ENCODE data around the gene SOD3. TPM values are rescaled to one million over a fixed set of nuclear protein-coding genes. Genes with fewer than 3 reads are reported as not detected.

The SOD3 gene
- total and polyA plus RNA-seq, 2 of the 8 experiments (the other 6 are each of a cell fraction or from before 2014, with no cell fraction given) = 4.9 TPM

DNA sequence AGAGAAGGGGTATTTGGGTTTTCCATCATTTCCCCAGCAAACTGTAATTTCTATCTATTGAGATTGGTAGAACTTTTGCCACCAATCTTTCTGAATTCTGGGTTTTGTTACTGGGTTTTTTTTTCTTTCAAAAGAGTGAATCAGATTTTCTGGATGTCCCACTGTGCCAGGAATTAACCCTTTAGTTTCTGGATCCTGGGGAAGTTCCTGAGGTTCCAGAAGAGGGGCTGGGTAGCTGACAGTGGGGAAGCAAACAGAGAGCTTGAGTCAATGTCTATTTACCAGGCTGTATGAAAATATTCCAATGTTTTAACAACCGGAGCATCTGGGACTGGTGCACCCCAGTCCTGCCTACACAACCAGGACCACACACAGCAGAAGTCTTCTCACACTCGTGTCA lies 25.8 kb upstream of the SOD3 start:
- Histone ChIP-seq H4K20me1 (replicated peaks in 1 of 2; ENCODE audit: control insufficient read depth in 1 of 2, insufficient read depth in 2 of 2, low read length in 2 of 2) (no peaks in the 10 kb centered on the region), H3K23ac (ENCODE audit: insufficient read length) (no peak overlapping the region), H3K18ac (ENCODE audit: extremely low read depth, low read length) (no peak overlapping the region), H2BK20ac (ENCODE audit: low read length) (no peak overlapping the region), H4K8ac (ENCODE audit: extremely low read depth, insufficient read depth, low read length) (no peak overlapping the region), H3K23me2 (ENCODE audit: low read depth, low read length) (no peaks in the 10 kb centered on the region), H3K27me3 (replicated peaks in 1 of 4; ENCODE audit: control insufficient read depth in 3 of 4, extremely low read depth in 1 of 4, insufficient read depth in 3 of 4, low read length in 3 of 4) (no peaks in the 10 kb centered on the region), H4K91ac (replicated peaks; ENCODE audit: insufficient read length, low read length) (no peak overlapping the region), H3K9me3 (ENCODE audit: insufficient read depth in 2 of 2, low read depth in 1 of 2, low read length in 1 of 2) (no peaks in the 10 kb centered on the region), H2BK5ac (ENCODE audit: low read depth, low read length) (no peak overlapping the region), H3K9ac (replicated peaks in 1 of 4; ENCODE audit: extremely low read depth in 1 of 4, low read depth in 3 of 4, low read length in 3 of 4) (no peak overlapping the region), H3K14ac (ENCODE audit: insufficient read length) (no peak overlapping the region), H2AK5ac (ENCODE audit: low read depth, low read length) (no peak overlapping the region), H3K4ac (replicated peaks; ENCODE audit: insufficient read length, low read depth, low read length) (no peak overlapping the region), H3K27ac (ENCODE audit: low read depth, low read length) (no peak overlapping the region), H2BK120ac (replicated peaks; ENCODE audit: low read depth, low read length) (no peak overlapping the region), H3K4me1 (replicated peaks in 1 of 4; ENCODE audit: control insufficient read depth in 3 of 4, insufficient read depth in 4 of 4, low read length in 3 of 4) (peaks cover 0 to 4% (median 2%) of the 10 kb centered on the region in 4 experiments; a peak in 2 of 7 replicates), H3K4me2 (ENCODE audit: insufficient read depth in 1 of 2, low read depth in 2 of 2, low read length in 2 of 2) (no peak overlapping the region), H2BK15ac (ENCODE audit: low read length) (no peak overlapping the region), H3K79me1 (ENCODE audit: low read depth, low read length) (no peaks in the 10 kb centered on the region), H4K5ac (ENCODE audit: insufficient read length, low read depth, low read length) (no peak overlapping the region), H3K4me3 (ENCODE audit: extremely low read depth in 1 of 4, insufficient read depth in 2 of 4, low read depth in 3 of 4, low read length in 4 of 4) (no peak overlapping the region), H2BK12ac (ENCODE audit: low read depth, low read length) (no peak overlapping the region), H3K56ac (replicated peaks; ENCODE audit: insufficient read length, low read depth, low read length) (no peak overlapping the region), H3K79me2 (ENCODE audit: control insufficient read depth in 1 of 2, insufficient read depth in 2 of 2, low read length in 2 of 2) (no peaks in the 10 kb centered on the region), H2AFZ (ENCODE audit: low read length) (peak overlapping the region; percentile 35; the same call in 1 of the 2 replicates), H3K36me3 (ENCODE audit: control insufficient read depth in 2 of 4, insufficient read depth in 4 of 4, low read length in 3 of 4) (no peaks in the 10 kb centered on the region)
- TF ChIP-seq CBX5 (IDR thresholded peaks at IDR 0.05; ENCODE audit: low read depth, low read length) (no peak), GTF2F1 (IDR thresholded peaks at IDR 0.05; ENCODE audit: borderline replicate concordance, low read depth, low read length) (no peak), JUND (IDR thresholded peaks at IDR 0.05; ENCODE audit: low read length) (no peak), POLR2A (IDR thresholded peaks at IDR 0.05; ENCODE audit: control extremely low read depth in 1 of 2, low read depth in 2 of 2, low read length in 2 of 2) (no peak), EP300 (IDR thresholded peaks at IDR 0.05; ENCODE audit: borderline replicate concordance in 1 of 2, low read depth in 2 of 2, low read length in 2 of 2) (no peak), HDAC2 (IDR thresholded peaks at IDR 0.05; ENCODE audit: borderline replicate concordance in 1 of 2, low read depth in 2 of 2, low read length in 2 of 2) (no peak), TAF7 (optimal IDR thresholded peaks at IDR 0.05; ENCODE audit: borderline replicate concordance, low read depth, low read length) (no peak), POLR2AphosphoS5 (IDR thresholded peaks at IDR 0.05; ENCODE audit: low read depth, low read length) (no peak), JUN (IDR thresholded peaks at IDR 0.05; ENCODE audit: low read depth, low read length) (no peak), MAFK (IDR thresholded peaks at IDR 0.05; ENCODE audit: low read depth, low read length) (no peak), CBX8 (IDR thresholded peaks at IDR 0.05; ENCODE audit: borderline replicate concordance, low read depth, low read length) (no peak)
- 95% methylated on average over 2 of the region's 2 CpGs; no CpG with 5 or more reads in 1 of the 2 experiments for WGBS, 2 experiments (ENCODE audit: extremely low coverage in 1 of 2, insufficient coverage in 1 of 2, insufficient read length in 1 of 2, insufficient replicate concordance in 2 of 2, low coverage in 1 of 2, low lambda C conversion rate in 2 of 2, missing lambda C conversion rate in 1 of 2)
- ChIA-PET POLR2A (ENCODE audit: partially characterized antibody) (no interaction called here), CTCF (ENCODE audit: partially characterized antibody) (interaction anchor here (0.6 to 1.2 kb wide), 4 partner anchors 21 to 291 kb away, joined by 3 to 5 read pairs (median 3); no protein-coding TSS in a partner anchor)
- FAIRE-seq (no peak), DNase-seq (ENCODE audit: low read depth in 1 of 2, low spot score in 2 of 2) (no peak)
